Mucosa of stomach (tissue), 1 donor: ENCODE measurements around the gene BTBD16.

Experiments used
- H3K27me3 ChIP-seq: one replicate; pipeline ENCODE4 v1.7.0; 2013; ENCODE audit warnings: mild to moderate bottlenecking, low read length; ENCODE audit not compliant: control insufficient read depth, insufficient read depth
- H3K36me3 ChIP-seq: one replicate; pipeline ENCODE4 v1.7.0; 2013; ENCODE audit warnings: low read length; ENCODE audit not compliant: control insufficient read depth, insufficient read depth
- H3K4me1 ChIP-seq: one replicate; pipeline ENCODE4 v1.7.0; 2013; ENCODE audit warnings: mild to moderate bottlenecking, low read length; ENCODE audit not compliant: control insufficient read depth, insufficient read depth
- H3K4me3 ChIP-seq: one replicate; pipeline ENCODE4 v1.7.0; 2013; ENCODE audit warnings: low read length
- H3K9ac ChIP-seq: one replicate; pipeline ENCODE4 v1.7.0; 2013; ENCODE audit warnings: mild to moderate bottlenecking, low read length, moderate library complexity
- H3K9me3 ChIP-seq: one replicate; pipeline ENCODE4 v1.7.0; 2013; ENCODE audit warnings: mild to moderate bottlenecking, low read length, moderate library complexity; ENCODE audit not compliant: control insufficient read depth
- donor health status: Pancreatic carcinoma.

BTBD16 gene

DNA sequence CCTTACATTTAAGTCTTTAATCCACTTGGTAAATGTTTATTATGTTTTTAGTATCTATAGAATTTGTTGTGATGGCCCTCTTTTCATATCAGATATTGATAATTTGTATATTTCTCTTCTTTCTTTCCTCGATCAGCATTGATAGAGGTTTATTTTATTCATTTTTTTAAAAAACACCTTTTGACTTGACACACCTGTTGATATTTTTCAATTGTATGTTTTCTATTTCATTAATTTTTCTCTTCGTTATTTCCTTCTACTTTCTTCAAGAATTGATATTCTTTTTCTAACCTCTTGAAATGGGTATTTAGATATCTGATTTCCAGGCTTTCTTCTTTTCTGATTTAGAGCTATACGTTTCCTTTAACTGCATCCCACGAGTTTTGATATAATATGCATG, 50.9 kb downstream of the BTBD16 start:
- Histone ChIP-seq H3K27me3 (no peaks in the 10 kb centered on the region), H3K4me1 (peaks cover 10% of the 10 kb centered on the region)

DNA sequence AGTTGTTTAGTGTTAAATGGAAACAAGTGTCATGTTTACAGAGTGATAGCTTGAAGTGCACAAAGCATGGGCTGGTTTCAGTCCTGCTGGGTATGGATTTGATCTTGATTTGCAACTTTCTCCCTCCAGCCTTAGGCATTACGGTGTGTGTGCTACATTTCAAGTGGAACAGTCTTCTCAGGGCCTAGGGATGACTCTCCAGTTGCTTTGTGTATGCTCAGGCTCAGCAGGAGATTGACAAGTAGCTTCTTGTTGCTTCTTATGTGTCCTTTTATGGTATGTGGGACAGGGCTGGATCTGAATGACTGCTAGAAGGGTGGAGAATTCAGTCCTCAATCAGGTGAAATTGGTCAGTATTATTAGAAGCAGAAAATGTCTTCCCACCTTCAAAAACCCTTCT, 52.1 kb downstream of the BTBD16 start:
- no peaks in the 10 kb centered on the region for H3K36me3 ChIP-seq
- H3K4me3 ChIP-seq = no peak overlapping the region
- H3K9ac ChIP-seq = no peak overlapping the region
- no peaks in the 10 kb centered on the region for H3K9me3 ChIP-seq
- H3K27me3 ChIP-seq = no peaks in the 10 kb centered on the region
- H3K4me1 ChIP-seq = peaks cover 10% of the 10 kb centered on the region

More for the DNA sequence above, 50.9 kb downstream of the BTBD16 start:
- H3K9me3 ChIP-seq = no peaks in the 10 kb centered on the region
- H3K9ac ChIP-seq = no peak overlapping the region
- H3K36me3 ChIP-seq = no peaks in the 10 kb centered on the region
- no peak overlapping the region for H3K4me3 ChIP-seq

DNA sequence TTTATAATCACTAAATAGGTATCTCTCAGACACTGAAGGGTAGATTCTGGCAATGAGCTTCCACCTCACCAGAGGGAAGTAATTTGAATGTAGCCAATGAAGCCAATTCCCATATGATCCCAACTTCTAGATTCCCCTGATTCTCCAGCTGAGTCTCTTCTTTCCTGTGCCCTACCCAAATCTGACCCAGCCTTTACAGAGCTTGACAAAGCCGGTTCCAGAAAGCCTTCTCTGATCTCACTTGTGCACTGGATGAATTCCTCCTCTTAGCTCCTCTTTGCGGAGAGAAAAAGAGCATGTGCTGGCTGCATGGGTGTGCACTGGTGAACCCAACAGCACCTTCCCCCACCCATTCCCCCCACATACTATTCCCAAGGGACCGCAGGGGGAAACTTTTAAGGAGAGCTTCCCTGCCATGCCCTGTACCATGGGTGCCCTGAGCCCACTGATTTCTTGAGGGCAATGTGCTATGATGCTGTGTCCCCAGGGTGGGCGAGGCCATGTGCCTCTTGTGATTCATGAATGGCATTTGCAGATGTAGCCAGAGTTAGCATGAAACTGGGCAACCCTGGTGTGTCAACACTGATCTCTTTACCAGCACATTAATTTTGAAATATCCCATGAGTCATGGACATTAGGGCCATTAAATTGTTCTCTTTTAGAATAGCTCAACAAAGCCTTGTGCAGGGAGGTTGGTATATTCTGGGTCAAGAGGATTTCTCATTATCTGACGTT, 53.0 kb downstream of the BTBD16 start:
- H3K9ac ChIP-seq = no peak overlapping the region
- H3K27me3 ChIP-seq = no peaks in the 10 kb centered on the region
- H3K9me3 ChIP-seq = no peaks in the 10 kb centered on the region
- H3K4me1 ChIP-seq = peaks cover 10% of the 10 kb centered on the region
- no peak overlapping the region for H3K4me3 ChIP-seq
- H3K36me3 ChIP-seq = no peaks in the 10 kb centered on the region

DNA sequence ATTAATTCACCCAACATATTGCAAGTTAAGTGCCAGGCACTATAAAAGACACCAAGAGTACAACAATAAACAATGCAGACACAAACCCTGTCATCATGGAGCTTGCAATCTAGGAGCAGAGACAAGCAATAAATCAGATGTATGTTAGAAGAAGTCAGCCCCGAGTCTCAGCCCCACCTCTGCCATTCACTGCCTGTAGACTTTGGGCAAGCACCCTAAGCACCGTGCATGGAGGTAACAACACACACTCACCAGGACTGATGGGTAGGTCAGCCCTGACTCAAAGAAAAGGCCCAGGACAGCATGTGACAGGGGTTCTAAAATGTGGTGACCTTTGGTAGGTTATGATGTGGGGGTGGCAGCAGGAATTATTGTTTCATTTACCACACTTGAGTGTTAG, 54.1 kb downstream of the BTBD16 start:
- Histone ChIP-seq H3K27me3 (no peaks in the 10 kb centered on the region), H3K4me3 (no peak overlapping the region), H3K36me3 (no peaks in the 10 kb centered on the region), H3K9me3 (no peaks in the 10 kb centered on the region), H3K9ac (no peak overlapping the region), H3K4me1 (peaks cover 10% of the 10 kb centered on the region)

DNA sequence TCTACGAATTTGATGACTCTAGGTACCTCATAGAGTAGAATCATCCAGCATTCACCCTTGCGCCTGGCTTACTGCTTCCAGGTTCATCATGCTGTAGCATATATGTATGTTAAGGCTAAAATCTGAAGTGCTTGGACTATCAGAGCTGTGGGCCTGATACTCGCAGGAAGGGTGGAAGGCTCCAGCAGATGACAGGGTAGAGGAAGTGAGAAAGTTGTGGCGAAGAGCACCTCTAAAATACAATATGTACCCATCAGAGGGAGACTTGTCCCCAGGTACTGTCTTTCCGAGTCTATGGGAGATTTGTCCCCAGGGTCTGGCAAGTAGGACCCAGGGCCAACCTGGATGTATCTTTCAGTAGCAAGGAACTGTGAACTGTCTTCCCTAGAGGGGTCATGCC, 55.3 kb downstream of the BTBD16 start:
- Histone ChIP-seq H3K36me3 (no peaks in the 10 kb centered on the region), H3K9me3 (no peaks in the 10 kb centered on the region), H3K27me3 (no peaks in the 10 kb centered on the region), H3K4me1 (peaks cover 10% of the 10 kb centered on the region), H3K4me3 (no peak overlapping the region), H3K9ac (no peak overlapping the region)

GRCh38 chr10:122326806-122327205, 55.7 kb downstream of the BTBD16 start:
- H3K36me3 ChIP-seq = no peaks in the 10 kb centered on the region
- peaks cover 13% of the 10 kb centered on the region for H3K4me1 ChIP-seq
- no peak overlapping the region for H3K9ac ChIP-seq
- H3K4me3 ChIP-seq = no peak overlapping the region
- H3K9me3 ChIP-seq = no peaks in the 10 kb centered on the region
- no peaks in the 10 kb centered on the region for H3K27me3 ChIP-seq

DNA sequence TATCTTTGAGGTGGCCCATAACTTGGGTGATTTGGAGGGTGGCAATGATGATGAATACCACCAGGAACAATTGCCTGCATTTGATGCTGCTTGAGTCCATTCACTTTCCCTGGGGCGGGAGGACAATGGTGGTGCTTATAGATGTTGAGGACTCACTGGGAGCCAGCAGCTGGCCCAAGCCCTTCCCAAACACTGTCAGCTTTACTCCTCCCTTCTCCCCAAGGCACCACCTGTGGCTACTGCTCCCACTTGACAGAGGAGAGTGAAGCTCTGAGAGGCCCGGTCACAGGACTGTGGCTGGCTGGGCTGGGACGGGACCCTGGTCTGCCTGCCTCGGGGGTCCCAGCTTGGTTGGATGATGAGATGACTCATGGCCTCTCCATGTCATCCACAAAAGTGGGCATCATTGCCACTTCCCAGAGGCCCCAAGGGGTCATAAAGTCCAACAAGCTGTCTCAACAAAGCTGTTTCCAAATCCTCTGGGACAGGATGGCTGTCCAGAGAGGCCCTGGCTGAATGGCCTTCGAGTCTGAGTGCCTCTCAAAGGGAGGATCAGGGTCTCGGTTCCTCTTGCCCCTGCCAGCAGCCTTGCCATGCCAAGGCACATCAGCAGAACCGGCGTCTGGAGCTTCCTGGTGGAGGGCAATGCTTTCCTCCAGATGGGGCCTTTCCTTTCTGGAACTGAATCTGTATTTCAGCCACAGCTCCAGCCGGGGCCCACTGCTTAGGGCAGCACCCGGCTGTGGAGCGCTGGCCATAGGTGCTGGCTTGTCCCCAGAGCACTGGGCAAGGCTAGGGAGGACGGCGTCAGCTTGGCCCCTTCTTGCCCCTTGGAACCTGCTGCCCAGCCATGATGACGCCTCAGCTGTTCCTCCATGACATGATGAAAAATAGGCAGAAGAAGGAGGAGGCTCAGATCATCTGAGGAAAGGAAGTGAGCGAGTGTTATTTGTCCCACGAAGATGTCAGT, 56.4 kb downstream of the BTBD16 start:
- Histone ChIP-seq H3K36me3 (no peaks in the 10 kb centered on the region), H3K4me1 (peaks cover 20% of the 10 kb centered on the region), H3K27me3 (no peaks in the 10 kb centered on the region), H3K9ac (no peak overlapping the region), H3K9me3 (no peaks in the 10 kb centered on the region), H3K4me3 (no peak overlapping the region)

GRCh38 chr10:122328676-122329075, 57.6 kb downstream of the BTBD16 start:
- Histone ChIP-seq H3K4me3 (no peak overlapping the region), H3K36me3 (no peaks in the 10 kb centered on the region), H3K27me3 (no peaks in the 10 kb centered on the region), H3K9ac (no peak overlapping the region), H3K4me1 (peaks cover 21% of the 10 kb centered on the region), H3K9me3 (no peaks in the 10 kb centered on the region)

DNA sequence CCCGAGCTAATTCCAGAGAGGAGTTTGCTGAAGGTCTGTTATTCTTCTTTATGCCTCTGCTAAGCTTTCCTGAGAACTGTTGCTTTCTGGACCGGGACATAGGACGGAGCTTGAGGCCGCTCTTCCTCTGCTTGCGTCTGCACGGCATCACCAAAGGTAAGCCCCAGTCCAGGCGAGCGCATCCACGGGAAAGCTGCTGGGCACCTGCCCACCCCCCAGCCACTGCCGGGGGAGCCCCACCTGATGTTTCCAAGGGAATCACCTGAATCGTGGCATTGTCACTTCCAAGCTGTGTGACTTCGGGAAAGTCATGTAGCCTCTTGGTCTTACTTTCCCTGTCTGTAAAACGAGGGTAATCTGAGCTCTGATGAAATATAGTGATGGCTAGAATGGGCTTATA, 58.3 kb downstream of the BTBD16 start:
- H3K9ac ChIP-seq = no peak overlapping the region
- H3K9me3 ChIP-seq = no peaks in the 10 kb centered on the region
- H3K36me3 ChIP-seq = no peaks in the 10 kb centered on the region
- H3K4me1 ChIP-seq = peaks cover 20% of the 10 kb centered on the region
- no peaks in the 10 kb centered on the region for H3K27me3 ChIP-seq
- no peak overlapping the region for H3K4me3 ChIP-seq

DNA sequence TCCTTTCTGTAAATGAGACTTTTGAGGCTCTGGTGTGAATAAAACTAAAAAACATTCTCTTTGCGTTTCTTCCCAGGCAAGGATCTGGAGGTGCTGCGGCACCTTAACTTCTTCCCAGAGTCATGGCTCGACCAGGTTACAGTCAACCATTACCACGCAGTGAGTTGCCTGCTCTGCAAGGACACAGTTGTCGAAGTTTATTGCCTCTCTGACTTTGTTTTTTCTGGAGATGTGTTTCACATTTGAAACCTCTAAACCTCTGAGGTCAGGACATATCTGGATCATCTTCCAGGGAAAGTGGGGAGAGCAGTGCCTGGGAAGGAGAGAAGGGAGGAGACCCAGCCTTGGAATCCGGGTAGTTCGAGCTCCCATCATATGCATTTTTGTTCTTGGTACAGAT, 60.0 kb downstream of the BTBD16 start:
- no peaks in the 10 kb centered on the region for H3K27me3 ChIP-seq
- no peaks in the 10 kb centered on the region for H3K36me3 ChIP-seq
- peaks cover 12% of the 10 kb centered on the region for H3K4me1 ChIP-seq
- H3K4me3 ChIP-seq = no peak overlapping the region
- H3K9ac ChIP-seq = no peak overlapping the region
- H3K9me3 ChIP-seq = no peaks in the 10 kb centered on the region

- Histone ChIP-seq H3K36me3 (no peaks in the 10 kb centered on the region), H3K27me3 (no peaks in the 10 kb centered on the region), H3K9me3 (no peaks in the 10 kb centered on the region), H3K9ac (no peak overlapping the region), H3K4me3 (peak overlapping the region; percentile 22), H3K4me1 (peaks cover 12% of the 10 kb centered on the region)
These were observed 60.7 kb downstream of the BTBD16 start for GRCh38 chr10:122331615-122332446.
